Mononuclear cell (primary cell): Measurements from ENCODE around the gene TENM4. TPM values are rescaled to one million over a fixed set of nuclear protein-coding genes. Genes with fewer than 3 reads are reported as not detected.

Source experiments
- H3K27me3 ChIP-seq: 2 replicates; pipeline ENCODE4 v1.6.0; 2011; ENCODE audit warnings: low read length, control low read depth; ENCODE audit not compliant: insufficient read depth
- H3K4me1 ChIP-seq: 2 replicates; pipeline ENCODE4 v1.5.1; 2011; ENCODE audit warnings: mild to moderate bottlenecking, low read length, control low read depth; ENCODE audit not compliant: insufficient read depth
- H3K4me3 ChIP-seq: 2 replicates; pipeline ENCODE4 v1.5.1; 2011; ENCODE audit warnings: mild to moderate bottlenecking, low read length, moderate library complexity
- H3K9me3 ChIP-seq: 2 replicates; pipeline ENCODE4 v1.5.1; 2011; ENCODE audit warnings: low read depth, mild to moderate bottlenecking, control low read depth, low read length
- total RNA-seq: library from RNA; depleted of rRNA; stranded (reverse); fragments of >200 nt; gene quantifications from one replicate; pipeline ENCODE4 v1.2.3, GENCODE V29; 2012

The TENM4 gene
- total RNA-seq, 1 donor, result 0.63 TPM

DNA sequence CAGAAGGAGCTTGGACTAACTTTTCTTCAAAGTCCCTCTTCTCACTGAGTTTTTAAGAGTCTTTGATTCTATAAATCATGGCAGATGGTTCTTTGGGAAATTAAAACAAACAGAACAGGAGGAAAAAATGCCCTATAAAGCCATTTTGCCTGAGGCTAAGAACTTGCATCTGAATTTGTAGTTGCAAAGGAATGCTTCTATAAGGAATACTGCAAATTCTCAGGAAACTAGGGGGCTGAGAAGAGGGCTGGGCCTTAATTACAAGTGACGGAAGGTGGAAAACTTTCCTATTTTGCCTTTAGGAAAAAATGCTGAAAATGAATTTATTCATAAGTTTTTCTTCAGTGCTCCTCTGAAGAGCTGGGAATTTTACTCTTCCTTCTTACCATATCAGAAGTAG, 776.2 kb downstream of the TENM4 start:
- Histone ChIP-seq H3K27me3 (no peaks in the 10 kb centered on the region), H3K4me1 (no peaks in the 10 kb centered on the region), H3K9me3 (no peaks in the 10 kb centered on the region)

DNA sequence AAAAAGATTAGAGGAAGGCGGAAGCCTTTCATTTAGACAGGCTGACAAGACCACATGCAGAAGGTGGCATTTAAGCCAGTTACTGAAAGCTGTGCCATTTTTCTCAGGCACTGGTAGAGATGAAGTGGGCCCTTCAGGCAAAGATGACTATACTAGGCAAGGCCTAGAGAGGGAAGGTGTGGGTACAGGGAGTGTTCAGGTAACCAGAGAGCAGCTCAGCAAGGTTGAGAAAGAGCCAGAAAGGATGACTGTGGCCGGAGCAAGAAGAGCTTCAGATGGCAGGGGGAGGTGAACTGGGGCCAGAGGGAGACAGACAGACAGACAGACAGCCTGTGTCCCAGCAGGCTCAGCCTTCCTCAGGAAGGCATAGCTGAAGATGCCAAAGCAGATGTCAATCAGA, 778.0 kb downstream of the TENM4 start:
- Histone ChIP-seq H3K4me1 (no peaks in the 10 kb centered on the region), H3K4me3 (no peak overlapping the region), H3K27me3 (no peaks in the 10 kb centered on the region), H3K9me3 (no peaks in the 10 kb centered on the region)

More for the DNA sequence above, 776.2 kb downstream of the TENM4 start:
- no peak overlapping the region for H3K4me3 ChIP-seq

DNA sequence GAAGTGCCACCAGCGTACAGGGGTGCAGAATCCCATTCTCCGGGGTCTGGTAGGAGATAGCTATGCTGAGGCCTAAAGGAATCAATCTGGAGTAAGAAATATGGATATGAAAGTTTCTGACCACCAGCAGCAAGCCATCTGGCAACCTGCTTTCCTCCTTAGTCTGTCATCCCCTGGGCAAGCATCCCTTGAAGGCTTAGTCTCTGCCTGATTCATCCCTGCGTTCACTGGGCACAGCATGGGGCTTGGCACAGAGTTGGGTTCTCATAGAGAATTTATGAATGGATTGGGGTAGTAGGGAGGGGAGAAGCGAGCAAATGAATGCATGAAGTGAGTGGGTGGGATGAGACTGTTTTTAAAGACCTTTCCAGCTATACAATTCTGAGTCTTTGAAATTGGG, 780.4 kb downstream of the TENM4 start:
- H3K27me3 ChIP-seq, result no peaks in the 10 kb centered on the region
- no peak overlapping the region for H3K4me3 ChIP-seq
- no peaks in the 10 kb centered on the region for H3K9me3 ChIP-seq
- no peaks in the 10 kb centered on the region for H3K4me1 ChIP-seq

DNA sequence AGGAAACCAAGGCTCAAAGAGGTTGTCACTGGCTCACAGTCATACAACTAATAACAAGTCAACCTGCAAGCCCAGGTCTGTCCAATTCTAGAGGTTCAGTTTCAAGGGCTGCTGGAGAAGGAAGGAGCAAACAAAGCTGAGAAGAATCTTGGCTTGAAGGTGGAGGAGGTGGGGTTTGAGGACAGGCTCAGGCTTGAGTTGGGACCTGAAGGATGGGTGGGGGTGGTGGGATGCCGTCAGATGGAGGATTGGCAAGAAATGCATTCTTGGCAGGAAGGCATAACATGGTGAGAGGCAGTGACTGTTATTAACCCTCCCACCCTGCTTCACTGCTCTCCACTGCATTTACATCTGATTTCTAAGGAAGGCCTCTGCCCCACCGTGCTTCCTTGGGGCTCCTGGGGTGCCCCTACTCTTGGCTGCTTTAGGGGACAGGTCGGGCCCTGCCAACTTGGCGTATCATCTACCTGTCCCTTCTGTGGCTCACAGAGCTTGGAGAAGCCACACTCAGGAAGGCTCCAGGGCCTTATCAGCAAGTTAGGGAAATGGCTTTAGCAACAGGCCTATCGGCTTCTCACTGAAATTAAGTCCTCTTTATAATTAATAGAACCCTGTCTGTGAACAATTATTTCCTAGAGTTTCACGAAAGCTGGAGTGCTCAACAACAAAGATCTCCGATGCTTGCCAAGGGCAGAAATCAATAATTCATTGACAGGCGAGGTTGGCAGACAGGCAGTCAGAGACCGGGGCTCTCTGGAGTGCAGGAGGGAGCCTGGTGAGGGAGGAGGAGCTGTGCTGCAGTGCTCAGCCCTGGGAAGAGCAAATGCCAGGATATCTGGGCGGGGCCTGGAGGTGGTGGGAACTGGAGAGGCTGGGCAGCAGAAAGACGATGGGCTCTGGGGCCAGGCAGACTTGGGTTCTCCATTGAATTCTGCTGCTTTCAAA, 781.2 kb downstream of the TENM4 start:
- H3K4me1 ChIP-seq, result no peaks in the 10 kb centered on the region
- H3K4me3 ChIP-seq, result no peak overlapping the region
- no peaks in the 10 kb centered on the region for H3K27me3 ChIP-seq
- H3K9me3 ChIP-seq, result no peaks in the 10 kb centered on the region

DNA sequence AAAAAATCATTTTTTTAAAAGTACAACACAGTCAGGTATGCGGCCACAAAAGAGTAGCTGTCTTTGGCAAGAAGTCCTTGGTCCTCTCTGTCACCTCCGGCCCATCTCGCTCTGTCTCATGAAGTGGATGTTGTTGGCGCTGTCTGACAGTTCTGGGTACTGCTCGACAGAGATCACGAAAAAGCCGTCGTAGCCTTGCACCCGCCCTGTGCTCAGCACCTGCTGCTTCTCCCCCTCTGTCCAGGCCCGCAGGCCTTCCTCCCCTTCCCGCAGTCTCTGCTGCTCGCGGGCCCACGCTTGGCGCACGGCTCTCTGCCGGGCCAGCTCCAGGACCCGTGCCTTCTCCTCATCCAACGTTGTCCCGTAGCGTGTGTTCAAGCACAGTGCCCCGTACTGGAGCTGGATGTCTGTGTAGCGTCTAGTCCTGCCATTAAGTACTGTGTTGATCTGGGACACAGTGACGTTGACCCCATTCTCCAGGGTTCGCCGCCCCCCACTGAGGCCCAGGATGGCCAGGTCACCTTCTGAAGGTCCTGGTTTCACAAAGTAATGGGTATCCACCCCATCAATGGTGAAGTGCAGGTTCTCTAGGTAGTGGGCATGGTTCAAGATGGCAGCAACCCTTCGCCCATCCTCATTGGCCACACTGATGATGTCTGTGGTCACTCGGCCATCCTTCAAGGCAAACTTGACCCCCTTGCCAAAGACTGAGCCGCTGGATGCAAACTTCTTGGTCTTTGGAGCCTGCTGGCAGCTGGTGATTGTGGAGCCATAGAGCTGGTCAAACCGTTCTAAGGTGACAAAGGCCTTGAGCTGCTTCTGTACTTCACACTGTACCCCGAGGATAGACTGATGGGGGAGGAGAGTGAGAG, 782.6 kb downstream of the TENM4 start:
- Histone ChIP-seq H3K4me3 (no peak overlapping the region), H3K4me1 (no peaks in the 10 kb centered on the region), H3K9me3 (no peaks in the 10 kb centered on the region), H3K27me3 (no peaks in the 10 kb centered on the region)

DNA sequence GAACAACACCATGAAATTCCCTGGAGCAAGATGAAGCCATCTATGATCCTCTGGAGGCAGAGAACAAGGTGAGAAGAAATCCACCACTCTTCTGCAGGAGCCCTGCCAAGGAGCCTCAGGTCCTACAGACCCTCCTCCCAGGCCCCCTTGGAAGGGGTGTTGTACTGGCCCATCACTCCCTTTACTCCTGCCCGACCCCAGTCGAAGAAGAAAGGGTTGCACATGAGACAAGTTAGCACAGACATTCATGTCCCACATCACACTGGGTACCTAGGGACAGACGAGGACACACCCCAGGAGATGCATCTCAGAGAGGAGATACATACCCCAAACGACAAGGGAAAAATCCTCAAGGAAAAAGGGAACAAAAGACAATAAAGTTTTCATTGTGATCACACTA, 783.4 kb downstream of the TENM4 start:
- Histone ChIP-seq H3K9me3 (no peaks in the 10 kb centered on the region), H3K4me1 (no peaks in the 10 kb centered on the region), H3K4me3 (no peak overlapping the region), H3K27me3 (no peaks in the 10 kb centered on the region)

DNA sequence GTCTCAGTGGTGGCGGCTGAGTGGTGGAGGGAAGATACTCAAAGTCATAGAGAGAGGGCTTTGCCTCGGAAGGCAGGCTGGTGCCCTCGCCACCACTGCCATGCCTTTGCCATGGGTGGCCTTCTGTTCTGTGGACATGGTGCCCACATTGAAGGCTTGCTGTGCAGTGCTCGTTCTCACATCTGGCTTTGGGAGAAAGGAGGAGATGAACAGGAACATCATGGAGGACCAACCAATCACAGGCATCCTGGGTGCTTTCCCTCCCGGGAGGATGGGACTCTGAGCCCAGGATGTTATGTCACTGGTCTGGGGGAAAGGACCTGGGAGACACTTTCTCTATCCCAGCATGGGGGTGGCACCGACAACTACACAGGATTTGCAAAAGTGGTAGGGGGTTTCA, 783.8 kb downstream of the TENM4 start:
- Histone ChIP-seq H3K27me3 (no peaks in the 10 kb centered on the region), H3K9me3 (no peaks in the 10 kb centered on the region), H3K4me3 (no peak overlapping the region), H3K4me1 (no peaks in the 10 kb centered on the region)

DNA sequence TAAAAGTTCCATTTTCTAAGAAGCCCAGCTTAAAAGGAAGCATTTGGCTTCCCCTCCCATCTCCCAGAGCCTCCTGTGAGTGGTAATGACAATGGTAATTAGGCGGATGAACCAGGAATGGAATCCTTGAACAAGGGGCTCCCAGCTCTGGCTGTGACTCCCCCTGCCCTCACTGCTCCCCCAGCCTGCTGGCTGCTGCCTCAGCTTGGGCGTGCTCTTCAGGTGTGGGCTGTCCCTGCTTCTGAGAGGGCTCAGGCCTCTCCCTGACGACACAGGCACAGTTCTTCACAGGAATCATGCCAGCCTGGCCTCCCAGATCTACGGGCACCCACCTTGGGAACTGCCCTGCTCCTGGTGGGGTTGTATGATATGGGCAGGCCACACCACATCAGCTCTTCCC, 784.5 kb downstream of the TENM4 start:
- Histone ChIP-seq H3K27me3 (no peaks in the 10 kb centered on the region), H3K9me3 (no peaks in the 10 kb centered on the region), H3K4me3 (no peak overlapping the region), H3K4me1 (no peaks in the 10 kb centered on the region)

DNA sequence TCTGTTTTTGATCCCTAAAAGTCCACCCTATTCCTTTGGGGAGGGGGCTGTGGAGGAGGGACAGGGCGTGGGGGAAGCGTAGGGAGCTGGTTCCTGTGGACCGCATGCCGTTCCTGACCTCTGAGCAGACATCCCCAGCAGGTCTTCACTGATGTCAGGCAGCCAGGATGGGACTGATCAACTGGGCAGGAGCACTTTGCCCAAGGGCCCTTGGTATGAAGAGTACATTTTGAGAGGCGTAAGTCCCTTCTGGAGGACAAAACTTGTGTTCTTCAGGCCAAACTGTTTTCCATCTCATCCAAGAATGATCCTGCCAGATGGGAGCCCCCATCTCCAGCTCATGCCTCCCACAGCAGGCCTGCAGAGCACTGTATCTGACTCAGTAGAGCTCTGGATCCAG, 785.3 kb downstream of the TENM4 start:
- Histone ChIP-seq H3K27me3 (no peaks in the 10 kb centered on the region), H3K4me1 (no peaks in the 10 kb centered on the region), H3K9me3 (no peaks in the 10 kb centered on the region), H3K4me3 (no peak overlapping the region)

DNA sequence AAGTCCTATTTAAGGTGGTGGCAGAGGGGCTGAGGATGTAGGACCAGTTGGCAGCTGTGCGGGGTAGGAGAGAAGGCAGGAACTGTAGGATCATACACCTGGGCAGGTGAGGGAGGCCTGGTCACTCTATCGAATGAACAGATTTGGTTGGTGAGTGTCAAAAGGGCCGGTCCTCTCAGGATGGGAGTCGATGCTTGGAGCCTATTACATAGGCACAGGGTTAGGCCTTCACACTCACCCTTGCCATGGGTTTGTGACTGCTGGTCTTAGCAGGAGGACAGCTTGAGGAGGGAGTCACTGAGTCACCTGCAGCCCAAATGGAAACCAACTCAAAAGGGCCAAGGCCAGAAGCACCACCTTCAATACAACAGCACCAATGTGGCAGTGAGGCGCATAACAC, 786.0 kb downstream of the TENM4 start:
- Histone ChIP-seq H3K4me1 (no peaks in the 10 kb centered on the region), H3K9me3 (no peaks in the 10 kb centered on the region), H3K4me3 (no peak overlapping the region), H3K27me3 (no peaks in the 10 kb centered on the region)

DNA sequence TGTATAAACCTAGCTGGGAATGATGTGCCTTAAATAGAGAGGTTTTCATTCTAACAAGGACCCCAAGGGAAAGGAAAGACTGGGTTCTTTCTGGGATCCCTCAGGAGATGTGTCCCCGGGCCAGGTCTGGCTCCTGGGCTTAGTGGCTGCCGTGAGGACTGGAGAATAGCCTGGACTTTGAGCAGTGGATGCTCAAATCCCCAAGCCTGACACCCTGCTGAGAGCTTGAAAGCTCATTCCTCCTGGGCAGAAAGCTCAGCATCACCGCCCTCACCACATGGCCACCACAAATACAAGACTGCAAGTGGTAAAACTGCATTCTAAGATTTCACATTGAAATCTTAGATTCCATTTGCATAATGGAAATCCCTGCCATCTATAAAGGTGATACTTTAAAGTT, 786.8 kb downstream of the TENM4 start:
- Histone ChIP-seq H3K4me3 (no peak overlapping the region), H3K9me3 (no peaks in the 10 kb centered on the region), H3K4me1 (no peaks in the 10 kb centered on the region), H3K27me3 (no peaks in the 10 kb centered on the region)

DNA sequence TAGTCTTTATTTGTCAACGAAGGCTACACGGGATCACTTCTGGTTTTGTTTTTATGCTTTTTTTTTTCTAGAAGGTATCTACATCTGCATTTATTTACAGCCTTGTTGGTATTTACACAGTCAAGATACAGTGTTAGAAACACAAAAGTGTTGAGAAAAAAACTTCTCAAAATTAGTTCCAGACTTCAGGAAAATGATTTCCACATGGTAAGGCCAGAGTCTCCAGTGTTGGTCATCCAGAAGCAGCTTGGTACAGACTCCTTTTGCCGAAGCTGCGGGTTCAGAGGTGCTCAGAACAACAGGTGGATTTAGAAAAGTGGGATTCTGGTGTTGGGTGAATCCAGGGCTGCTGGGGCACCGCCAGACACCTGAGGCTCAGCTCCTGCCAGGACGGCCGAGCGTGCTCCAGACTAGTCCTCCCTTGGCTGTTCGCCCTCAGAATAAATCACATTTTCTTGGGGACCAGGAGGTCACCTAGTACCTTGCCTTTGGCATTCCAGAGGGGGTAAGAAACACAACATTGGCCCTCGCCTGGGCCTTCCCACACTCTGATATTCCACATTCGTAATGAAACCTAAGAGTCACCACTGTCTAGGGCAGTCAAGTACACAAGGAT, 787.4 kb downstream of the TENM4 start:
- Histone ChIP-seq H3K9me3 (no peaks in the 10 kb centered on the region), H3K4me1 (no peaks in the 10 kb centered on the region), H3K4me3 (no peak overlapping the region), H3K27me3 (no peaks in the 10 kb centered on the region)

DNA sequence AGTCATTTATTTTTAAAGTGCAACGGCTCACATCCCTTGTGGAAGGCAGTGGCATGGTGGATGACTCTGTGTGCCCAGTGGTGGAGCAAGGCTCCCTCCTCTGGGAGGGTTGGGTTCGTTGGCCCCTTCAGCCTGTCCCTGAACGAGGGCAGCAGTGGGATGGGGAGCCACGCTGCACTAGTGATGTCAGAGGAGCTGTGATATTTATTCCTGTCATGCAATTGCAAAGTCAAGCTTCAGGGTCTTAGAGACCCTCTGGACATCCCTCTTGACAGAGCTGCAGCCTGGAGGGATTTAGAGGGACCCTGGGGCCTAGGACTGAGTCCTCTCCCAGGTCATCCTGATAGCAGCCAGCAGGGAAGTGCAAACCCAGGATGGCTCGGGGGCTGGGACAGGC, 788.0 kb downstream of the TENM4 start:
- Histone ChIP-seq H3K4me3 (no peak overlapping the region), H3K4me1 (no peaks in the 10 kb centered on the region), H3K27me3 (no peaks in the 10 kb centered on the region), H3K9me3 (no peaks in the 10 kb centered on the region)

DNA sequence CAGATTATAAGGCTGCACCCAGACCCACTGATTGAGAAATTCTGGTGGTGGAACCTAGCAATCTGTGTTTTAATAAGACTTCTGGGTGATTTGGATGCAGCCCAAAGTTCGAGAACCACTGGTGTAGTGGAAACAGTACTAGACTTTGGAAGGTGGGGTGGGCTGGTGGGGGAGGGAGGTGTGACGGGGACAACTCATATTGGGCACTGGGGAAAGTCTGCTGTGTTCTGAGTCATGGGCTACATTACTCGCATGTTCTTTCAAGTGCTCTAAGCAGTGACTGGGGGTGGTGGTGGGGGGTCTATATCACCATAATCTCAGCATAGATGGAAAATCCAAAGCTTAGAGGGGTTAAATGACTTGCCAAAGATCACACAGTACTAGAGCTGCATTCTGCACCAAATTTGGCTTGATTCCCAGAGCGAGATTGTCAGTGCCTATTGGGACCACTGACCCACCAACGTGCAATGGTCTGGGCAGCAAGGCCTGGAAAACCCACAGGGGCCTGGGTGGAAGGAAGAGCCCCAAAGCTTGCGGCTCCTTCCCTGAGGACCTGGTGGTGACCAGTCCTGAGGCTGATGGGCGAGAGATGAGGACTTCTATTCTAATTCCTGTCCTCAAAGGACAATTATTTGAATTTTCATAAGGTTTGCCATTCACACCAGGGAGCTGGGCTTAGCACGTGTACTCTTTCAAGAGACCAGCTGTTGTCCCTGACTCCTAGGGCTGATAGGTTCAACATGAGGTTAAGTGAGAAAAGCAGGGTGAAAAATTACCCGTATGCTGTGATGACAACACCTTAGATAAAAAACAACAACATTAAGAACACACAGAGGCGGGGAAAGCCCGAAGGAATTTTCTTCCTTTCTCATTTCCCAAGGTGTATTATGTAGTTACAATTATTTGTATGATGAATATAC, 788.6 kb downstream of the TENM4 start:
- no peaks in the 10 kb centered on the region for H3K27me3 ChIP-seq
- H3K4me3 ChIP-seq, result no peak overlapping the region
- H3K9me3 ChIP-seq, result no peaks in the 10 kb centered on the region
- H3K4me1 ChIP-seq, result no peaks in the 10 kb centered on the region
